HG03280 (cell line): ENCODE results near the gene VIPR1.

ENCODE experiments used
- ATAC-seq: cut with Tn5 transposase; IDR thresholded peaks from one replicate; pipeline ENCODE4 v1.9.1; 2021; ENCODE audit warnings: mild to moderate bottlenecking, moderate library complexity; ENCODE audit not compliant: unreplicated experiment

VIPR1 gene

DNA sequence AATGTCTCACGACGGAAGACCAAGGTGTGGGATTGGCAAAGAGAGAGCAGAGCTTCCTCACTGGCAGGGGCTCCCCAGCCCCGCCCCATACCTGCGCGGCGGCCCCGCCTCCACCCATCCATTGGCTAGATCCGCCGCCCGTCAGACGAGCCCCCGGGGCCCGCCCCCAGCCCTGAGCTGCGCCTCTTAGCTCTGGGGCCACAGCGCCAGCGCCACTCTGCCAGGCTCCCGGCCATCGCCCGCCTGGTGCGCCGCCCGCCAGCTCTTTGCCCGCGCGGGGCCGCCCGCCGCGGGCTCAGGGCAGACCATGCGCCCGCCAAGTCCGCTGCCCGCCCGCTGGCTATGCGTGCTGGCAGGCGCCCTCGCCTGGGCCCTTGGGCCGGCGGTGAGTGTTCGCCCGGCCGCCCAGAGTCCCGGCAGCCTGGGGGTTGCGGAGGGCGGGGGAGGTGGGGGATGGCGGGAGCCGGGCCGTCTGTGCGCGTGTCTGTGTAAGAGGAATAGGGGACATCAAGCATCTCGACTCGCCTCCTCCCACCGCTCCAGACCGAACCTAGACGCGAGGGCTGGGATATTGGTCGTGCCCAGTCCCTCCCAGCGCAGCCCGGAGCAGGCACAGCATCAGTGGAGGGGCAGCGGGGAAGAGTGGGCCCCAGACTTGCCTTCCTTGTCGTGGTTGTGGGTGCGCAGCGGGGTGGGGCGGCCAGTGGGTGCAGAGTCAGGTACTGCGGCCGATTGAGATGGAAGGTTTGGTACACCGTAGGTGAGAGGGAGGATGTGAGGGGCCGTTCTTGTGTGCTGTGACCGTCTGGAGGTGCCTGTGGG is at the start of gene VIPR1:
VIPR1 (plus strand) TSS at position 215 of the 822 bp plus-strand sequence; CDS start at position 308, 93 bp downstream.
- ATAC-seq = peak; percentile 96

- ATAC-seq = no peak
Measured at GRCh38 chr3:42456211-42456610, 46.2 kb upstream of the VIPR1 start.

DNA sequence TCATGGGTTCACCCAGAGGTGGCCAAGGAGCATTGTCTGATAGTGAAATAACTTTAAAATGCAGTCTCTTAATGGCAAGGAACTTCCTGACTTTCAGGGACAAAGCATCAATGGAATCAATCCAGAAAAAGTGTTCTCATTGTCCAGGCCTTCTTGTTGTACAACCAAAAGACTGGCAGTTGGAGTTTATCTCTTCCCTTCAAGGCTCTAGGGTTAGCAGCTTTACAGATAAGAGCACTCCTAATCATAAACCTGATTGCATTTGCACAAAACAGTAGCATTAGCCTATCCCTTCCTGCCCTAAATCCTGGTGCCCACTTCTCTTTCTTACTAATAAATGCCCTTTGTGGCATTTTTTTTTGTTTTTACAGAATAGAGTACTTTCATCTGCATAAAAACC is 43.3 kb upstream of the VIPR1 start:
- ATAC-seq = no peak

DNA sequence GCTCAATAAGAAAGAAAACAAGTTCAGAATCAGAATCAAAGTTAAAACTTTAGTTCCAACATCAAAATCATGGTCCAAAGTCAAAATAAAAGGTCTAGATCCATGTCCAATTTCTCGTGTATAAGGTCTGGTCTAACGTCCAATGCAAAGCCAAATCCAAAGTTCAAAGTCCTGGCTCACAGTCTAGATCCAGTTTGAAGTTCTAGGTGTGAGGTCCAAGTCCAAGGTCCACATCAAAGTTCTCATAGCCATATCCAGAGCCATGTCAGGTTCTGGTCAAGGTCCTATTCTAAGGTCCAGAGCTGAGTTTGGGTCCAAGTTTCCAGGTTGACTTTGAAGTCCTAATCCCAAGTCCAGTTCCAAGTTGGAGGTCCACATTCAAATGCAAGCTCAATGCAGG is 40.7 kb upstream of the VIPR1 start:
- no peak for ATAC-seq

DNA sequence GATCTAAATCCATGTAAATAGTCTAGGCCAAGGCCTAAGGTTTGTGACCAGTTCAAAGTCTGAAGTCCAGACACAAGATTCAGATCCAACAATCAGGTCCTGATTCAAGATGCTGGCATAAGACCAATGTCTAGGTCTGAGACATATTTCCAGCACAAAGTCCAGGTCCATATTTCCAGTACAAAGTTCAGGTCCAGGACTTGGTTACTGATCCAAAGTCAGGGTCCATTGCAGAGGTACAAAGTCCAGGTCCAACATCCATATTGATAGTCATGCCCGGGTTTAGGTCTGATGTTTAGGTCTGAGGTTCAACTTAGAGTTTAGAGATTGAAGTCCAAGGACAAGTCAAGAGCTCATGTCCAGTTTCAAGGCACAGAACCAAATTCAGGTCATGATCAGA is 39.4 kb upstream of the VIPR1 start:
- ATAC-seq = no peak

DNA sequence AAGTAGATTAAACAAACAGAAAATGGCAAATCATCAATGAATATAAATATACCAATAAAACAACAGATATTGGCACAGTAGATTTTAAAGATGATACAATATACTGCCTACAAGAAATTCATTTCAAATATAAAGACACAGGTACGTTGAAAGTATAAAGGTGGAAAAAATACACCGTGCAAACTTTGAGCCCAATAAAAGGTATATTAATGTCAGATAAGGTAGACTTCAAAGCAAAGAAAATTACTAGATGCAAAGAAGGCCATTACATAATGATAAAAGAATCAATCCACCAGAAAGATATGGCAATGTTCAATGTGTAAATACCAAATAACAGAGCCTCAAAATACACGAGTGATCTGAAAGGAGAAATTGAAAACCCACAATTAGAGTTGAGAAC is 34.3 kb upstream of the VIPR1 start:
- ATAC-seq = no peak

GRCh38 chr3:42472555-42472954 is 29.9 kb upstream of the VIPR1 start:
- no peak for ATAC-seq

DNA sequence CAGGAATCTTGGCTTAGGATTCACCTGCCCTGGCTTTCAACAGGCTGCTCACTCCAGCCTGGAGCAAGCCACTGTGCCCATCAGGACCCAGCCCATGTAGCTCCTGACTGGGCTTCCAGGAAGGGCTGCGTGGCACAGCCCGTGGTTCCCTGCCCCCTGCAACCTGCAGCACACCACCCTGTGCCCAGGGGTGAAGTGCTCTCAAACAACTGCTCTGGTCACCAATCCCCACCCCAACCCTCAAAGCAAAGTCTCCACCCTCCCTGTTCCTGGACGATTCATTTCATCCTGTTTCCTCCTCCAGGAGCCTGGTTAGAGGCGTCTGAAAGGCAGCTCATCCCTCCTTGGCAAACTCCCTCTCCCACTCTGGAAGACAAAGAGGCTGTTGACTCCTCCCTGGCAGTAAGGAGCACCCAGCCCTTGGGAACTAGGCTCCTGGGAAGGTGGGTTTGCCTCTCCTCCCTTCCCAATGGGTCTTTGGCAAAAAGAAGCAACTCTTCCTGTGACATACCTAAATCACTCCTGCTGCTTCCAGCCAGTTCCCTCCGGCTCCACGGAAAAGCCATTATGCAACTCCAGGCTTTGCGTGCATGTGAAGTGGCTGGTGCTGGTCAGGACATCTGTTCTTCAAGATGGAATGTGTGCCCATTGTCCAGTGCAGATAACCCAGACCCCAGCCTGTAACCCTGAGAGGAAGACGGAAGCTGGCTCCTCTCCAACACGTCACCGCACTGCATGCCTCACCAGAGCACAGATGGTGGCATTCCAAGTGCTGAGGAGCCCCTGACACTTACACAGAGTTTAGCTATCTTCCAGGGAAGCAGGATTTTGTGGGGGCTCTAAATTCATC is 29.1 kb upstream of the VIPR1 start:
- no peak for ATAC-seq

DNA sequence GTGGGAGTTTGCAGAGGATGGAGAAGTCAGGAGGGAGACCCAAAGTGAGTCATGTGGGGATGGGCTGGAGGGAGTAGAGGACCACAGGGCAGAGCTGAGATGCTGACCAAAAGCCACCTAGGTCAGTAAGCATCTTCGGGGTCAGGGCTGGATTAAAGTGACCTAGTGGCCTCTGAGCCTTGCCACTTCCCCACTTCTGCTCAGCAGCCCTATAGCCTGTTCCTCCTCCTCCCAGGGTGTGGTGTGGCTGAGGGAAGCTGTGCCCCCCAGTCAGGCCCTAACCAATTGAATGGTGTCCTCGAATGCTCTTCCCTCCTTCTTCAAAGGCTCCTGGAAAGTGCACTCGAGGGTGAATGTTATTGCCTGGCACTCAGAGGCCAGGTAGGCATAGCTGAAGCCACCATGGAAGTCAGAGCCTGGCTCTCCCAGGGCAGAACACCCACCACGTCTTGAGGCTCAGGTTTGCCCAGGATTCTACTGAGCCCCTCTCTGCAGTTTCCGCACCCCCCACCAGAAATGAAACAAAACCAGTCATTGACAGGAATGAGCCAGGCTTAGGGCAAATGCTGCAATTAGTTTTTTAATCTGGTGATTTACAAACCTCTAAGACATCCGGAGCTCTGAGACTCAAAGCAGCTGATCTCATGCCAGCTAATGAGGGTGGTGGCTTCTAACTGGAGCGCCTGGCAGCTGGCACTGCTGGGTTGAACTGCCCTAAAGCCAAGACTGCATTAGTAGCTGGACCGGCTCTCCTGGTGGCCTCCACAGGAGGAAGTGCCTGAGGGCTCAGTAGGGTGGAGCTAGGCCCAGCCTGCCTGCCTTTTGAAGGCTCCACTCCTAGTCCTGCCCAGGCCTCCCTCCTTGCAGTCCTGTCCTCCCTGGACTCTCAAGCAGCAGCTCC is 26.0 kb upstream of the VIPR1 start:
- no peak for ATAC-seq

DNA sequence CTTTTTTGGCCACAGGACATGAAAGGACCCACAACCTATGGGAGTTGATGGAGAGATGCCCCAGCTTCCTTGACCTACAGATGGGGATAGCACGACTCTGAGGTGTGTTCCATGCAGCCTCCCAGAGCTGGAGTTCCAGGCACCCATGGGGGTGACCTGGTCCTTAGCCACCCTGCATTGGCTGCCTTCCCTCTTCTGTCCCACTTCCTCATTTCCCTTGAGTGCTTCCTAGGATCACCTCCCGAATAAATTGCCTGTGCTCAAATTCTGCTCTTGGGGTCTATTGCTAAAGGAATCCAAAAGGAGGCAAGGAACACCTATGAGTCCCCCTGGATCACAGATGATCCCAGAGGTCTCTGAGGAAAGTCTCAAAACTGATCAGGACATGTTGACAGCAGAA is 24.7 kb upstream of the VIPR1 start:
- no peak for ATAC-seq

DNA sequence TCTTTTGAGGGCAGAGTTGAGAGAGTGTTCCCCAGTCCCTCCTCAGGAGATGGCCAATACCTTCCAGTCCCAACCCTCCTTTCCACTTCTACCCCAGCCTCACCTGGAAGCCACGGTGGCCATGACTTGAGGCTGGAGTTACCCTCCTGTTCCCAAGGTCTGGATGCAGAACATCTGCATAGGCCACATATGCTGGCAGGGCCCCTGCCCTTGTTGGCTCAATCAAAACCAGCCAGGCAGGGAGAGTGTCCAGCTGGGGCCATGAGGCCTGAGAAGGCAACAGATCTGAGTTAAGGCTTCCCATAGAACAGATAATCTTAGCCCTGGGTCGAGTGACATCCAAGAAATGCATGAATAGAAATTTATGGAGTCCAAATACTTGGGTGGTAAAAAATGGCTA is 23.6 kb upstream of the VIPR1 start:
- no peak for ATAC-seq

DNA sequence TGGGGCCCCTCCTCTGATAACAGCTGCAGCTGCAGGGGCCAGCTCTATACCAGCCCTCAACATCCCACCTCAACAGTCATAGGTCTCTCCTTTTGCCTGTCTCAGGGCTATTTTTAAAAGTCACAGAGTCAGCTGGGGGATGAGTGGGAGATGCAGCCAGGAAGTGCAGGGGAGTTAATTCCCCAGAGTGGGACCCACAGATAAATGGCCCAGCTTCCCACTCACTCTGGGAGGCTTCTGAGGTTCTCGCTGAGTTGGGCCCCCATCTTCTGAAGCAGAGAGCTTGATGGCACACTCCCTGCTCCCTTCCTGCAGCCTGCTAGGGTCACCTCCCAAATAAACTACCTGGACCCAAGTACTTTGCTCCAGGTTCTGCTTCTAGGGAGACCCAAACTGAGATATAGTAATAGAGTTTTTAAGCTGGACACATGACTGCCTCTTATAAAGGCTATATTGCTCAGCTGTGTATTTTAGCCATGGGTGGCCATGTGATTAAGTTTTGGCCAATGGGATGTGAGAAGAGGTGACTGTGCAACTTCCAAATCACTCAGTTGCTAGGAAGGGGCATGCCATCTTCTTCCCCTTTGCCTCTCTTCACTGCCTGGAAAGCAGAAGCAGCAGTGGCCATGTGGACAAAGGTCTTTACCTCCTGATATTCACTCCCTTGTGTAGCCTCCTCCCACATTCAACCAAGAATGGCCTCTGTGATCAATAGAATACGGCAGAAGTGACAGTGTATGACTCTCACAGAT is 15.5 kb upstream of the VIPR1 start:
- ATAC-seq = no peak

DNA sequence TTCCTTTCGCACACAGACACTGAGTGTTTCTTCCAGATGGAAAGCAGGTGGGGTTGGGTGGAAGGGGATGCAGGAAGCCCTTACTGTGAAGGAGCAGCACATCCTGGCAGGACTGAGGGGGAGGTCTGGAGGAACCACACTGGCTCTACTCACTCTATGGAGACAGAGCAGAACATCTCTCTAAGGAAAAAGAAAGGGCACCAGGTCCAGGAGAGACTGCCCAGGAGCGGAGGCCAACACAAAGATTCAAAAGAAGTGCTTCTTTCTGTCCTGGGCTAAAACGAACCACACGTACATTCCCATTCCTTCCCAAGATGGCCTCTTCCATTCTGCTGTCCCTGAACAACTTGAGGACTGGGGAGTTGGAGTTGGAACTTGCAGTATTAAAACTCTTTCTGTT is 13.8 kb upstream of the VIPR1 start:
- no peak for ATAC-seq

GRCh38 chr3:42489116-42489936 is 13.1 kb upstream of the VIPR1 start:
- no peak for ATAC-seq

DNA sequence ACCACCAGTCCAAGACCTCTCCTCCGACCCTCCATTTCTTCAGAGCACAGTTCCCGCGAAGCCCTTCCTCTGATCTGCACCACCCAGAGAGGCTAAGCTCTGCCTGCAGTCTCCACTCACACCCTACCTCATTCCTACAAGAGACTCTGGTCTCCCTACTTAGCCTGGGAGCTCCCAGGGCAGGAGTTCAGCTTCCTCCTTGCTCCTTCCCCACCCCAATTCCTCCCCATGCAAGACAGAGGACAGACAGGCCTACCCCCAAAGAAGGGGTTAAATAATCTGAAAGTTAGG is 12.6 kb upstream of the VIPR1 start:
- ATAC-seq = peak; percentile 13

DNA sequence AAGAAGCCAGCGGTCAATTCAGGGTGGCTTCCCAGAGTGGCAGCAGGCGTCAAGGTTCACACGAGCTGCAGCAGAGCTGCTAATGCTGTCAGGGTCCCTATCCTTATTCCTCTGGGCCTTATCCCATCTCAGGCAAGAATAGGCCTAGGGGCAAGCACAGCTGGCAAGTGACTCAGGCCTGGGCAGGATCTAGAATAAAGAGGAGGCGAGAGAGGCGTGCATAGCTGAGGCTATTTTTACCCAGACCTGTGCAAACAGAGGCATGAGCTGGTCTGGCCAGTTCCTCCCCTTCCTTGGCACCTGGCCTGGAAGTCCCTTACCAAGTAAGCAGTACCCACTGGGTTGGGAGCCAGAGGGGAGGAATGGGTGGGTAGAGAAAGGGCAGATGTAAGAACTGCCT is 12.2 kb upstream of the VIPR1 start:
- peak; percentile 98 for ATAC-seq

DNA sequence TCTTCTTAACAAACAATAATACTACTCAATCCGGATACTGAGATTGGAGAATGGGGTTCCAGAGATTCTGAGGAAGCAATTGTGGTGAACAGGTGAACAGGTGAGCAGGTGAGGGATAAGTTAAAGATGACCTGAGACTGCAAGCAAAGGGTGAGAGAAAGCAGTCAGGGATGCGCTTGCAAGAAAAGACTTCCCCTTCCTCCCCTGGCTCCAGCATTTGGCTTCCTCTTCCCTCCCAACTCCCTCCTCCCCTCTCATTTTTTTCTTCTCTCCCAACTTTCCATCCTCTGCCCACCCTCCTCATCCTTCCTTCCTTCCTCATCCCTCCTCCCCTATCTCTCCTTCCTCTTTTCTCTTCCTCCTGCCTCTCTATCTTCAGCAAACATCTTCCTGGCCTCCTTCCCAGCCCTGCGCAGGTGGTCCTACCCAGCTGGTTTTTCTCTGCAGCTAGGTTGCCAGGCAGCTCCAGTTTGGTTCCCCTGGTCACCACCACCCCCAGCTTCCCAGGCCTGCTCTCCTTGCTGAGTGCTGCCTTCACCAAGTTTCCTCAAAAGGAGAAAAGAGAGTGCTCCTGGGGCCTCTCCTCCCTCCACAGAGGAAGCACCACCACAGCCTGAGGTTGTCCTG is 10.4 kb upstream of the VIPR1 start:
- ATAC-seq = no peak

GRCh38 chr3:42492508-42493080 is 9.8 kb upstream of the VIPR1 start:
- no peak for ATAC-seq
